ENCODE results near the gene LCN9. TPM values are rescaled to one million over a fixed set of nuclear protein-coding genes. Genes with fewer than 3 reads are reported as not detected.

LCN9 gene
- total RNA-seq (2022; extraction: Qiagen RNA extraction): 0.14 to 0.30 TPM (median 0.22 TPM) in 3 of 5 replicates, not detected in the others

GRCh38 chr9:135662758-135663450, at the start of gene LCN9:
LCN9 (plus strand) TSS chr9:135663309; CDS start chr9:135663322, 13 bp downstream.

GRCh38 chr9:135639196-135639595, 23.9 kb upstream of the LCN9 start, which contains the start of gene GLT6D1:
GLT6D1 (minus strand) TSS chr9:135639540; CDS start chr9:135639187, 353 bp downstream.

GRCh38 chr9:135699440-135699839, 36.3 kb downstream of the LCN9 start, which contains the start of gene SOHLH1:
SOHLH1 (minus strand) TSS chr9:135699481; CDS start chr9:135699467, 14 bp downstream.

GRCh38 chr9:135701959-135702721, 39.0 kb downstream of the LCN9 start, which contains the start of gene KCNT1:
KCNT1 (plus strand) TSS chr9:135702185; CDS start chr9:135702259, 74 bp downstream.

Other genes with a start within 250 kb of the LCN9 start
- gene PPP1R26, start 183.5 kb upstream of the LCN9 start, total RNA-seq (2022; extraction: Qiagen RNA extraction): 12.8 to 20.9 TPM (median 19.4 TPM) in 5 replicates
- gene MRPS2, start 162.6 kb upstream of the LCN9 start, total RNA-seq (2022; extraction: Qiagen RNA extraction): 102 to 135 TPM (median 127 TPM) in 5 replicates
- 0.14 to 0.30 TPM (median 0.21 TPM) in 4 of 5 replicates, not detected in the other for gene LCN1, start 141.9 kb upstream of the LCN9 start, total RNA-seq (2022; extraction: Qiagen RNA extraction)
- not detected in 5 replicates for gene OBP2A, start 117.2 kb upstream of the LCN9 start, total RNA-seq (2022; extraction: Qiagen RNA extraction)
- 0.14 to 0.45 TPM (median 0.36 TPM) in 5 replicates for gene PAEP, start 101.6 kb upstream of the LCN9 start, total RNA-seq (2022; extraction: Qiagen RNA extraction)
- not detected in 5 replicates for gene GLT6D1, start 23.8 kb upstream of the LCN9 start, total RNA-seq (2022; extraction: Qiagen RNA extraction)
- 0.06 to 0.11 TPM in 2 of 5 replicates, not detected in the others for gene SOHLH1, start 36.2 kb downstream of the LCN9 start, total RNA-seq (2022; extraction: Qiagen RNA extraction)
- gene KCNT1, start 38.9 kb downstream of the LCN9 start, total RNA-seq (2022; extraction: Qiagen RNA extraction): 0.07 TPM in 1 of 5 replicates, not detected in the others
- gene CAMSAP1, start 244.2 kb downstream of the LCN9 start, total RNA-seq (2022; extraction: Qiagen RNA extraction): 18.6 to 26.3 TPM (median 25.9 TPM) in 5 replicates

Measured in A549 treated with dexamethasone at 1 μM for 4 hours (cell line).